H1 (cell line): ENCODE results near the gene TSSC4. TPM values are rescaled to one million over a fixed set of nuclear protein-coding genes. Genes with fewer than 3 reads are reported as not detected.

Experiments
- CTCF ChIA-PET: fragments of 300-600 bp; sonication (Branson Sonifier 250); formaldehyde crosslinking; loops from one replicate; lab custom pipeline; 2021; ENCODE audit not compliant: partially characterized antibody; lab: Charles Lee
- POLR2A ChIA-PET: fragments of 300-600 bp; sonication (Branson Sonifier 250); formaldehyde crosslinking; loops from one replicate; lab custom pipeline; 2021; ENCODE audit warnings: inconsistent platforms; ENCODE audit not compliant: partially characterized antibody; lab: Charles Lee
- DNase-seq, 2 experiments: peaks; one replicate each; pipeline versions ENCODE4 v3.0.0 to v3.0.0-alpha.2; 2010 to 2022; ENCODE audit warnings: low spot score in 2 of 2, low read depth in 1 of 2, mixed read lengths in 1 of 2
- FAIRE-seq: peaks from 2 replicates; lab custom pipeline; 2011; peaks lifted over from hg19 to GRCh38; lab: Jason Lieb, UNC
- H2AFZ ChIP-seq: 2 replicates; pipeline ENCODE4 v1.8.1; 2012; ENCODE audit warnings: low read length, inconsistent platforms
- H2AK5ac ChIP-seq: 2 replicates; pipeline ENCODE4 v1.6.1; 2013; ENCODE audit warnings: low read depth, low read length
- H2BK120ac ChIP-seq: replicated peaks from 2 replicates; pipeline ENCODE3; 2013; ENCODE audit warnings: low read depth, low read length, inconsistent platforms
- H2BK12ac ChIP-seq: 2 replicates; pipeline ENCODE4 v1.6.1; 2013; ENCODE audit warnings: low read depth, low read length
- H2BK15ac ChIP-seq: 2 replicates; pipeline ENCODE4 v1.6.1; 2013; ENCODE audit warnings: low read length
- H2BK20ac ChIP-seq: 2 replicates; pipeline ENCODE4 v1.6.1; 2013; ENCODE audit warnings: low read length
- H2BK5ac ChIP-seq: 2 replicates; pipeline ENCODE4 v1.6.1; 2013; ENCODE audit warnings: low read depth, low read length
- H3K14ac ChIP-seq: 2 replicates; pipeline ENCODE4 v1.6.1; 2013; ENCODE audit warnings: inconsistent platforms; ENCODE audit not compliant: insufficient read length
- H3K18ac ChIP-seq: 2 replicates; pipeline ENCODE4 v1.6.1; 2013; ENCODE audit warnings: low read length; ENCODE audit errors: extremely low read depth
- H3K23ac ChIP-seq: 2 replicates; pipeline ENCODE4 v1.6.1; 2013; ENCODE audit warnings: inconsistent platforms; ENCODE audit not compliant: insufficient read length
- H3K23me2 ChIP-seq: 2 replicates; pipeline ENCODE4 v1.6.1; 2013; ENCODE audit warnings: low read depth, low read length
- H3K27ac ChIP-seq: 2 replicates; pipeline ENCODE4 v1.6.1; 2011; ENCODE audit warnings: low read depth, low read length, inconsistent platforms
- H3K27me3 ChIP-seq, 4 experiments: replicated peaks in 1 of 4; 1 replicate in 1 of 4; 2 replicates in 3 of 4; pipeline versions ENCODE4 v1.6.1 to v1.8.1; 2011 to 2013; ENCODE audit warnings: low read length in 3 of 4, mild to moderate bottlenecking in 3 of 4, inconsistent platforms in 2 of 4, mixed read lengths in 2 of 4, moderate library complexity in 1 of 4; ENCODE audit not compliant: control insufficient read depth in 3 of 4, insufficient read depth in 3 of 4; ENCODE audit errors: extremely low read depth in 1 of 4
- H3K36me3 ChIP-seq, 4 experiments: 2 replicates each; pipeline versions ENCODE4 v1.6.1 to v1.8.1; 2011 to 2013; ENCODE audit warnings: mild to moderate bottlenecking in 4 of 4, low read length in 3 of 4, moderate library complexity in 2 of 4, control low read depth in 1 of 4, inconsistent platforms in 1 of 4; ENCODE audit not compliant: insufficient read depth in 4 of 4, control insufficient read depth in 2 of 4
- H3K4ac ChIP-seq: replicated peaks from 2 replicates; pipeline ENCODE3; 2013; ENCODE audit warnings: low read length, low read depth, mixed read lengths, inconsistent platforms; ENCODE audit not compliant: insufficient read length
- H3K4me1 ChIP-seq, 4 experiments: replicated peaks in 1 of 4; 1 replicate in 1 of 4; 2 replicates in 3 of 4; pipeline versions ENCODE4 v1.6.1 to v1.8.1; 2011 to 2013; ENCODE audit warnings: low read length in 3 of 4, inconsistent platforms in 2 of 4, mixed read lengths in 1 of 4; ENCODE audit not compliant: insufficient read depth in 4 of 4, control insufficient read depth in 3 of 4
- H3K4me2 ChIP-seq, 2 experiments: 2 replicates each; pipeline versions ENCODE4 v1.6.1 to v1.8.1; 2011 to 2013; ENCODE audit warnings: low read depth in 2 of 2, low read length in 2 of 2, control low read depth in 1 of 2, inconsistent platforms in 1 of 2, mild to moderate bottlenecking in 1 of 2; ENCODE audit not compliant: insufficient read depth in 1 of 2
- H3K4me3 ChIP-seq, 4 experiments: fragments of 200-600, 300-600 bp in 1 of 4; sonication (generic), shearing (Covaris generic), sonication (Bioruptor Twin) in 1 of 4; 2 replicates each; pipeline versions ENCODE4 v1.5.1 to v1.8.1; 2011 to 2016; ENCODE audit warnings: low read length in 4 of 4, low read depth in 3 of 4, control low read depth in 2 of 4, inconsistent platforms in 2 of 4, mild to moderate bottlenecking in 2 of 4, mixed read lengths in 1 of 4, moderate library complexity in 1 of 4; ENCODE audit not compliant: insufficient read depth in 2 of 4; ENCODE audit errors: extremely low read depth in 1 of 4
- H3K56ac ChIP-seq: replicated peaks from 2 replicates; pipeline ENCODE3; 2013; ENCODE audit warnings: low read depth, mild to moderate bottlenecking, mixed read lengths, low read length, inconsistent platforms; ENCODE audit not compliant: insufficient read length
- H3K79me1 ChIP-seq: 2 replicates; pipeline ENCODE4 v1.6.1; 2013; ENCODE audit warnings: low read depth, low read length, control low read depth
- H3K79me2 ChIP-seq, 2 experiments: 2 replicates each; pipeline versions ENCODE4 v1.6.1 to v1.8.1; 2012 to 2013; ENCODE audit warnings: low read length in 2 of 2, mild to moderate bottlenecking in 2 of 2, inconsistent platforms in 1 of 2; ENCODE audit not compliant: insufficient read depth in 2 of 2, control insufficient read depth in 1 of 2
- H3K9ac ChIP-seq, 4 experiments: replicated peaks in 1 of 4; 1 replicate in 1 of 4; 2 replicates in 3 of 4; pipeline versions ENCODE4 v1.6.1 to v1.8.1; 2011 to 2013; ENCODE audit warnings: low read depth in 3 of 4, low read length in 3 of 4, control low read depth in 2 of 4, mild to moderate bottlenecking in 2 of 4, moderate library complexity in 2 of 4, inconsistent platforms in 1 of 4; ENCODE audit errors: extremely low read depth in 1 of 4
- H3K9me3 ChIP-seq, 2 experiments: 2 replicates each; pipeline versions ENCODE4 v1.6.1 to v1.8.1; 2012 to 2013; ENCODE audit warnings: mild to moderate bottlenecking in 2 of 2, moderate library complexity in 2 of 2, control low read depth in 1 of 2, inconsistent platforms in 1 of 2, low read depth in 1 of 2, low read length in 1 of 2, mixed read lengths in 1 of 2; ENCODE audit not compliant: insufficient read depth in 2 of 2
- H4K20me1 ChIP-seq, 2 experiments: replicated peaks in 1 of 2; 2 replicates each; pipeline versions ENCODE3 to v1.8.1; 2011 to 2013; ENCODE audit warnings: inconsistent platforms in 2 of 2, low read length in 2 of 2, mild to moderate bottlenecking in 1 of 2; ENCODE audit not compliant: insufficient read depth in 2 of 2, control insufficient read depth in 1 of 2
- H4K5ac ChIP-seq: 2 replicates; pipeline ENCODE4 v1.6.1; 2013; ENCODE audit warnings: low read length, low read depth, mixed read lengths, inconsistent platforms; ENCODE audit not compliant: insufficient read length
- H4K8ac ChIP-seq: 2 replicates; pipeline ENCODE4 v1.8.0; 2013; ENCODE audit warnings: mild to moderate bottlenecking, moderate library complexity, low read length, inconsistent platforms; ENCODE audit not compliant: insufficient read depth; ENCODE audit errors: extremely low read depth
- H4K91ac ChIP-seq: replicated peaks from 2 replicates; pipeline ENCODE3; 2013; ENCODE audit warnings: low read length, mixed read lengths, inconsistent platforms; ENCODE audit not compliant: insufficient read length
- ATF2 ChIP-seq: IDR thresholded peaks from 2 replicates; pipeline ENCODE4 v1.6.1; 2012; ENCODE audit warnings: low read length, inconsistent platforms
- ATF3 ChIP-seq: IDR thresholded peaks from 2 replicates; pipeline ENCODE4 v1.6.1; 2011; ENCODE audit warnings: low read depth, mild to moderate bottlenecking, low read length; ENCODE audit not compliant: insufficient read depth
- CTBP2 ChIP-seq: IDR thresholded peaks from 2 replicates; pipeline ENCODE4 v1.7.0; 2011; ENCODE audit warnings: borderline replicate concordance, mild to moderate bottlenecking, moderate library complexity, mixed read lengths, low read length; ENCODE audit not compliant: insufficient read depth, insufficient read length
- FOSL1 ChIP-seq: IDR thresholded peaks from 2 replicates; pipeline ENCODE4 v1.6.1; 2011; ENCODE audit warnings: mild to moderate bottlenecking, low read depth, low read length, moderate library complexity; ENCODE audit not compliant: insufficient read depth
- POU5F1 ChIP-seq: IDR thresholded peaks from 2 replicates; pipeline ENCODE4 v1.6.1; 2011; ENCODE audit warnings: low read depth, mild to moderate bottlenecking, low read length, moderate library complexity
- RBBP5 ChIP-seq: IDR thresholded peaks from 2 replicates; pipeline ENCODE4 v1.7.1; 2012; ENCODE audit warnings: low read depth, mild to moderate bottlenecking, inconsistent platforms, low read length, moderate library complexity, borderline replicate concordance
- RNF2 ChIP-seq: fragments of 200-900, 300-1000 bp; sonication (generic); IDR thresholded peaks from 2 replicates; pipeline ENCODE4 v1.7.1; 2016; ENCODE audit warnings: borderline replicate concordance, low read depth, mild to moderate bottlenecking, antibody characterized with exemption, low read length; ENCODE audit not compliant: poor library complexity, severe bottlenecking; ENCODE audit errors: missing control alignments
- SIN3A ChIP-seq, 2 experiments: IDR thresholded peaks in 1 of 2; conservative IDR thresholded peaks in 1 of 2; 2 replicates each; pipeline ENCODE4 v1.6.1; 2011 to 2012; ENCODE audit warnings: low read length in 2 of 2, improper control_type of control experiment in 1 of 2, low read depth in 1 of 2, mild to moderate bottlenecking in 1 of 2
- TBP ChIP-seq: IDR thresholded peaks from 2 replicates; pipeline ENCODE4 v1.6.1; 2011; ENCODE audit warnings: low read depth, low read length, improper control_type of control experiment
- WGBS, 2 experiments: shearing (Covaris generic) in 1 of 2; methylation state at CpG; one replicate each; pipeline versions ENCODE4 v1.1.6 to v1.1.7; 2013 to 2015; ENCODE audit warnings: low lambda C conversion rate in 2 of 2, mixed read lengths in 2 of 2, inconsistent platforms in 1 of 2, low coverage in 1 of 2, missing lambda C conversion rate in 1 of 2; ENCODE audit not compliant: insufficient replicate concordance in 2 of 2, insufficient coverage in 1 of 2, insufficient read length in 1 of 2; ENCODE audit errors: extremely low coverage in 1 of 2, missing lambda C conversion rate in 1 of 2; 5-methylcytosine and 5-hydroxymethylcytosine counted together
- polyA plus RNA-seq, 7 experiments: library from polyadenylated mRNA; depleted of rRNA in 3 of 7; stranded (reverse) in 5 of 7; unstranded in 2 of 7; fragments of >200 nt in 5 of 7; fragments of 200-250 nt in 2 of 7; gene quantifications; 1 replicate in 5 of 7; 2 replicates in 1 of 7; 4 replicates in 1 of 7; pipeline versions ENCODE4 v1.2.1 to v1.2.3, GENCODE V29; 2011 to 2013; ENCODE audit warnings: missing spikeins in 2 of 7, mixed read lengths in 2 of 7
- total RNA-seq: library from RNA; stranded (reverse); fragmentation: NEBNext Ultra II Directional; extraction: Animal tissue kit (Norgen Biotek cat#: 25700); gene quantifications from 2 replicates; pipeline ENCODE4 v1.2.1, GENCODE V29; 2021

TSSC4 gene
- total and polyA plus RNA-seq, 2 of the 8 experiments (the other 6 are each of a cell fraction or from before 2014, with no cell fraction given), result 34.0 to 39.3 TPM

GRCh38 chr11:2436521-2437031, 36.0 kb downstream of the TSSC4 start:
- peaks cover 7% of the 10 kb centered on the region; the same call in 1 of the 2 replicates for H3K23me2 ChIP-seq
- no peak overlapping the region for H2BK120ac ChIP-seq
- TF ChIP-seq TBP (no peak), FOSL1 (no peak), RBBP5 (no peak), RNF2 (no peak), POU5F1 (no peak), CTBP2 (no peak), ATF2 (no peak), ATF3 (no peak), SIN3A (conservative IDR thresholded peaks at IDR 0.05 in 1 of 2, IDR thresholded peaks at IDR 0.05 in 1 of 2; ENCODE audit: low read depth in 1 of 2, low read length in 2 of 2) (no peak)
- no peak for FAIRE-seq
- DNase-seq, result no peak
- H3K56ac ChIP-seq, result no peak overlapping the region
- H4K91ac ChIP-seq, result no peak overlapping the region
- 83% methylated on average over 6 of the region's 13 CpGs; no CpG with 5 or more reads in 1 of the 2 experiments for WGBS, 2 experiments
- H3K4me2 ChIP-seq, result no peak overlapping the region
- no peaks in the 10 kb centered on the region; a peak in 1 of 7 replicates for H3K4me1 ChIP-seq
- H3K9ac ChIP-seq, result no peak overlapping the region
- no peak overlapping the region for H2BK15ac ChIP-seq
- H3K18ac ChIP-seq, result no peak overlapping the region
- no peak overlapping the region for H3K4me3 ChIP-seq
- H2AFZ ChIP-seq, result no peak overlapping the region
- no peak overlapping the region for H3K23ac ChIP-seq
- no peak overlapping the region for H2BK20ac ChIP-seq
- H3K27ac ChIP-seq, result no peak overlapping the region
- peaks cover 2 to 13% (median 8%) of the 10 kb centered on the region in 4 experiments; a peak in 6 of 7 replicates for H3K27me3 ChIP-seq
- H2BK12ac ChIP-seq, result no peak overlapping the region
- no peak overlapping the region for H2BK5ac ChIP-seq
- H4K8ac ChIP-seq, result no peak overlapping the region
- no peaks in the 10 kb centered on the region for H3K36me3 ChIP-seq
- ChIA-PET POLR2A (interaction anchor here (0.8 to 1.2 kb wide), 2 partner anchors 10 to 96 kb away, joined by 3 read pairs; no protein-coding TSS in a partner anchor), CTCF (interaction anchor here (0.7 to 2.6 kb wide), 10 partner anchors 9 to 455 kb away, joined by 3 to 16 read pairs (median 4); partner anchors contain the start of gene TSSC4)
- H2AK5ac ChIP-seq, result no peak overlapping the region
- H3K79me1 ChIP-seq, result no peaks in the 10 kb centered on the region
- H3K9me3 ChIP-seq, result no peaks in the 10 kb centered on the region
- no peak overlapping the region for H4K5ac ChIP-seq
- H4K20me1 ChIP-seq, result peaks cover 0 to 9% of the 10 kb centered on the region in 2 experiments
- H3K14ac ChIP-seq, result no peak overlapping the region
- H3K4ac ChIP-seq, result no peak overlapping the region
- H3K79me2 ChIP-seq, result no peaks in the 10 kb centered on the region
